Stimulated activated naive B cell treated with anti-CD40 and anti-IgM and Interleukin-4, amounts not matched to agents 10 μg/mL and 1 μg/mL and 100 μg/mL, for 72 hours (primary cell): Measurements from ENCODE around the gene POLD2.

ENCODE experiments used
- ATAC-seq, 2 donors: fragments of 150-1000 bp; cut with Tn5 transposase; replicated peaks; 2 replicates each; pipeline ENCODE4 v1.10.0; 2021; ENCODE audit warnings: moderate library complexity in 1 of 2
- DNase-seq: peaks from one replicate; pipeline ENCODE4 v3.0.0; 2021
- H3K27ac Mint-ChIP-seq: one replicate; pipeline ENCODE4 v1.8.0; 2022; ENCODE audit warnings: mild to moderate bottlenecking, mixed read lengths
- H3K27me3 Mint-ChIP-seq, 2 donors: one replicate each; pipeline ENCODE4 v1.8.0; 2022; ENCODE audit warnings: mixed read lengths in 2 of 2
- H3K36me3 Mint-ChIP-seq, 2 donors: one replicate each; pipeline ENCODE4 v1.8.0; 2022; ENCODE audit warnings: mixed read lengths in 2 of 2, mild to moderate bottlenecking in 1 of 2
- H3K4me1 Mint-ChIP-seq, 2 donors: one replicate each; pipeline ENCODE4 v1.8.0; 2022; ENCODE audit warnings: mixed read lengths in 2 of 2, mild to moderate bottlenecking in 1 of 2
- H3K4me3 Mint-ChIP-seq, 2 donors: one replicate each; pipeline ENCODE4 v1.8.0; 2022; ENCODE audit warnings: mild to moderate bottlenecking in 2 of 2, mixed read lengths in 2 of 2, moderate library complexity in 1 of 2
- H3K9me3 Mint-ChIP-seq, 2 donors: one replicate each; pipeline ENCODE4 v1.8.0; 2022; ENCODE audit warnings: mixed read lengths in 2 of 2, mild to moderate bottlenecking in 1 of 2

The POLD2 gene

GRCh38 chr7:44148166-44148565 lies 24.8 kb upstream of the POLD2 start:
- H3K4me3 Mint-ChIP-seq = no peak overlapping the region

DNA sequence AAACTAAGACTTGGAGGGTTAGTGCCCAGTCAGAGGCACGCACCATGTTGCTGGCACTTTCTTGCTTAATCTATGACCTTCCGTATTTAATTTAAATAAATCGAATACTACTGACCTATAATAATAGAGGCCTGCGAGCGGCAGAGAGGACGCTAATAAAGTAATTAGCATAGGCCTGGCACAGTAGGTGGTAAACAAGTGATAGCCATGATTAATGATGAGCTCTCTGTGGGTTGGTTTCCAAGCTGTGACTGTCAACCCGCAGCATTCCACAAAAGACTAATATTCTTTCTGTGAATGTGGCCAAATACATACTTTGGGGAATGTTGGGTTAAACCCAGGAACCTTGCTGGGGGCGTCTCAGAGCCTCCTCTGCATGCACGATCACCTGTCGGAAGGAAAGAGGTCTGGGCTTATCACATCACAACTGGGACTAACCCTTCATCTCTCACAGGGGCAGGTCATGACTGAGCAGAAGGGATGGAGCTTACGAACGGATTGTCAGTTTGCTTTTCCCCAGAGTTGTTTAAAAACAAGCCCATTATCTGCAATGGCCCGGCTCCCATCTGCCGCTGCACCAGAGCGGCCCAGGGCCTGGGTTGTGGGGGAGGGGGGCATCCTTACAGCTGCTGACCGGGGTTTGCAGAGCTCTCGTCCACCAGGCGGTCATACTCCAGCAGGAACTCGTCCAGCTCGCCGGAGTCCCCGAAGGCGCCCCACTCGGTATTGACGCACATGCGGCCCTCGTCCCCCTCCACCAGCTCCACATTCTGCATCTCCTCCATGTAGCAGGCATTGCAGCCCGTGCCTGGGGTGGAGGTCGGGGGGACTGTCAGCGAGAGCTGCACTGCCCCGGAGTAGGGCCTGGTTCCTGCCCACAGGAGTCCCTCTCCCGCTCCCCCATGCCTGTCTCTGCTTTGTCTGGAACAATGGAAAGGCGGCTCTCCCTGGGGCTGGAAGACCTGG lies 24.0 kb upstream of the POLD2 start:
- ATAC-seq = no peak
- peaks cover 0 to 2% of the 10 kb centered on the region in 2 donors for H3K36me3 Mint-ChIP-seq
- peaks cover 0 to 8% of the 10 kb centered on the region in 2 donors for H3K27me3 Mint-ChIP-seq
- peaks cover 11 to 37% of the 10 kb centered on the region in 2 donors for H3K4me1 Mint-ChIP-seq
- no peak for DNase-seq
- no peaks in the 10 kb centered on the region for H3K9me3 Mint-ChIP-seq
- no peak overlapping the region for H3K4me3 Mint-ChIP-seq
- no peak overlapping the region for H3K27ac Mint-ChIP-seq

More at GRCh38 chr7:44148166-44148565, 24.8 kb upstream of the POLD2 start:
- Mint-ChIP-seq H3K27me3 (peaks cover 0 to 8% of the 10 kb centered on the region in 2 donors), H3K4me1 (peaks cover 11 to 37% of the 10 kb centered on the region in 2 donors), H3K9me3 (no peaks in the 10 kb centered on the region), H3K36me3 (peaks cover 0 to 2% of the 10 kb centered on the region in 2 donors), H3K27ac (no peak overlapping the region)
- no peak for DNase-seq
- no peak for ATAC-seq

GRCh38 chr7:44145969-44146911 lies 22.9 kb upstream of the POLD2 start:
- peaks cover 10 to 34% of the 10 kb centered on the region in 2 donors for H3K4me1 Mint-ChIP-seq
- no peaks in the 10 kb centered on the region for H3K9me3 Mint-ChIP-seq
- H3K36me3 Mint-ChIP-seq = peaks cover 0 to 2% of the 10 kb centered on the region in 2 donors
- peaks cover 0 to 8% of the 10 kb centered on the region in 2 donors for H3K27me3 Mint-ChIP-seq
- DNase-seq (peak; percentile 42), ATAC-seq (peak; percentile 67 to 70)
- peak overlapping the region; percentile 59 for H3K27ac Mint-ChIP-seq
- H3K4me3 Mint-ChIP-seq = peak overlapping the region; percentile 83 to 85

- Mint-ChIP-seq H3K9me3 (no peaks in the 10 kb centered on the region), H3K4me1 (peaks cover 8 to 27% of the 10 kb centered on the region in 2 donors), H3K36me3 (peaks cover 0 to 2% of the 10 kb centered on the region in 2 donors), H3K27ac (no peak overlapping the region), H3K27me3 (peaks cover 0 to 8% of the 10 kb centered on the region in 2 donors), H3K4me3 (peak overlapping the region; percentile 83 to 85)
- DNase-seq = peak; percentile 17
- ATAC-seq = peak; percentile 28 to 45
Observed at GRCh38 chr7:44145479-44145968, 22.2 kb upstream of the POLD2 start.

- DNase-seq = no peak
- peaks cover 0 to 12% of the 10 kb centered on the region in 2 donors for H3K27me3 Mint-ChIP-seq
- peak overlapping the region; percentile 83 to 85 for H3K4me3 Mint-ChIP-seq
- H3K4me1 Mint-ChIP-seq = peaks cover 5 to 22% of the 10 kb centered on the region in 2 donors
- no peak for ATAC-seq
- H3K27ac Mint-ChIP-seq = no peak overlapping the region
- H3K36me3 Mint-ChIP-seq = peaks cover 0 to 2% of the 10 kb centered on the region in 2 donors
- no peaks in the 10 kb centered on the region for H3K9me3 Mint-ChIP-seq
Observed at GRCh38 chr7:44144968-44145478, 21.7 kb upstream of the POLD2 start.

GRCh38 chr7:44144426-44144967 lies 21.1 kb upstream of the POLD2 start:
- H3K9me3 Mint-ChIP-seq = no peaks in the 10 kb centered on the region
- DNase-seq (no peak), ATAC-seq (no peak)
- peaks cover 0 to 14% of the 10 kb centered on the region in 2 donors for H3K27me3 Mint-ChIP-seq
- H3K4me3 Mint-ChIP-seq = no peak overlapping the region
- H3K4me1 Mint-ChIP-seq = peaks cover 5 to 19% of the 10 kb centered on the region in 2 donors
- H3K27ac Mint-ChIP-seq = no peak overlapping the region
- peaks cover 0 to 2% of the 10 kb centered on the region in 2 donors for H3K36me3 Mint-ChIP-seq

DNA sequence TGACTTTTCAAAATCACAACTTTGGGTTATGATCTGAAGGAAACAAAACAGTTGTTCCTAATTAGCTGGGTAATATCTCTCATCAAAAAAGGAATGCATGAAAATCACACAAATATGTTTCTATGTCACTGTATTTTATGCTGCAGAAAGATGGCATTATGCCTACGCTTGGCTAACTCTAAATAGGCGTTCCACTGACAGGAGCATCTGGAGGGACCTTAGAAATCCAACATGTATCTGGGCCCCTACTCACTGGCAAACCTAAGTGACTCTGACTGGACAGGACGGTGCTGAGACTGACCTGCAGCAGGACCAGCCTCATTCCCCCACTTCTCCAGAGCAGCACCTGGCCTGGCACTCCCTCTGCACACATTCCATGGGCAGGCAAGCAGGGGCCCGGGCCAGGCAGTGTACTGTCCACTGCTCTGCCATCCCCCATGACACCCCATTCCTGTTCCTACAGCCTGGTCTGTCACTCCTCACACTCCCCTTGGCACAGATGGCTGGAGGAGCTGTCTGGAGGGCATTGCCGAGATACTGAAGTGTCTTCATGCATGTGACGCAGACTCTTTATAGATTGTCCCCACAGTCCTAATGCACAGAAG lies 20.4 kb upstream of the POLD2 start:
- H3K4me3 Mint-ChIP-seq = no peak overlapping the region
- H3K27me3 Mint-ChIP-seq = peaks cover 0 to 19% of the 10 kb centered on the region in 2 donors
- H3K9me3 Mint-ChIP-seq = no peaks in the 10 kb centered on the region
- peaks cover 5 to 19% of the 10 kb centered on the region in 2 donors for H3K4me1 Mint-ChIP-seq
- ATAC-seq = no peak
- peaks cover 0 to 2% of the 10 kb centered on the region in 2 donors for H3K36me3 Mint-ChIP-seq
- H3K27ac Mint-ChIP-seq = no peak overlapping the region
- DNase-seq = no peak

DNA sequence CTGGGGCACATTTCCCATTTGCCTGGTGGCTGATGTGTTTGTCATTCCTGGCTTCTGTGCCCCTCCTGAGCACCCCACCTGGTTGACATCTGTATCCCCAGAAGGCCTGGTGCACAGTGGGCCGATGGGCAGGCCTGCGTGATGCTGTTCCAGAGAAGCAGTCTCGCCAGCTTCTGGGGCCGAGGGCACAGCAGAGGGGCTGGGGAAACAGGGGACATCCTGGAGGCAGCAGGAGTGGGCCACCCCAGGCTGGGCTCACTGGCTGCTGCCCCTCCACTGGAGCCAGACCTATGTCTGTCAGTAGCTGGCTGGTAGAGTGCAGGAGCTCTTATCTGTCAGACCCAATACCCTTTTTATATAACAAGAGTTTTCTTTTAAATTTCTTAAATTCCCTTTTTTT lies 18.7 kb upstream of the POLD2 start:
- H3K4me1 Mint-ChIP-seq = peaks cover 5 to 19% of the 10 kb centered on the region in 2 donors
- no peak overlapping the region for H3K27ac Mint-ChIP-seq
- DNase-seq (no peak), ATAC-seq (no peak)
- no peak overlapping the region for H3K4me3 Mint-ChIP-seq
- peaks cover 0 to 2% of the 10 kb centered on the region in 2 donors for H3K36me3 Mint-ChIP-seq
- no peaks in the 10 kb centered on the region for H3K9me3 Mint-ChIP-seq
- peaks cover 0 to 24% of the 10 kb centered on the region in 2 donors for H3K27me3 Mint-ChIP-seq

DNA sequence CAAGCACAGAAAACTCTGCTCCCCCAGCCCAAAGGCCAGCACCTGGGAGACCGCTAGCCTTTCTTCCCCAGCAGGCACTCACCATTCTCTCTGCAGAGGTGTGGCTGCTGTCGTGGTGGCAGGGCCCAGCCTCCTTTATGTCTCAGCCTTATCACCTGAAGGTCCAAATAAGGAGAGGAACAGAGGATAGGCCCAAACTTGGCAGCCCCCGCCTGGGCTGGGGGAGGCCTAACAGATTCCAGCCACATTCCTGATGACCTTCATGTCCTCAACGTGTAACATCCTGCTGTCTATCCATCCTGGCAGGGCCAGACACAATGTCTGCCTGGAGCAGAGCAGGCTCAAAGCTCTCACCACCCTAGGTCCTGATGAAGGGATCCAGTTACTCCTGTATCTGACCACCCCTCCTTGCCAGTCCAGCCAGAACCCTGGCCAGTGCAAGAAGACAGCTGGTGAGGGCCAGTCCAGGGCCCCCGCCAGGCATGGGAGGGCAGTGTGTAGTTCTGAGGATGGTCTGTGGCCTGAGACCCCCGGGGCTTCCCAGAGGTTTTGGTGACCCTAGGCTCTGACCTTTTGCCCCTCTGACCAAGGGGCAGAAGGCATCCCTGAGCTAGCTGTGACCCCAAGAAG lies 18.0 kb upstream of the POLD2 start, which contains the start of gene MYL7:
Gene MYL7 (minus strand): TSS at position 112 of the 630 bp plus-strand sequence. CDS start 27 bp downstream, at position 85.
- H3K9me3 Mint-ChIP-seq = no peaks in the 10 kb centered on the region
- H3K27me3 Mint-ChIP-seq = peaks cover 0 to 24% of the 10 kb centered on the region in 2 donors
- peaks cover 5 to 15% of the 10 kb centered on the region in 2 donors for H3K4me1 Mint-ChIP-seq
- ATAC-seq = no peak
- peaks cover 0 to 2% of the 10 kb centered on the region in 2 donors for H3K36me3 Mint-ChIP-seq
- no peak within 1 kb of the TSS for H3K27ac Mint-ChIP-seq
- no peak for DNase-seq
- H3K4me3 Mint-ChIP-seq = no peak within 1 kb of the TSS

- peaks cover 0 to 22% of the 10 kb centered on the region in 2 donors for H3K27me3 Mint-ChIP-seq
- no peak overlapping the region for H3K4me3 Mint-ChIP-seq
- peaks cover 3 to 5% of the 10 kb centered on the region in 2 donors for H3K4me1 Mint-ChIP-seq
- ATAC-seq (no peak), DNase-seq (no peak)
- H3K36me3 Mint-ChIP-seq = peaks cover 0 to 2% of the 10 kb centered on the region in 2 donors
- no peaks in the 10 kb centered on the region for H3K9me3 Mint-ChIP-seq
- H3K27ac Mint-ChIP-seq = no peak overlapping the region
Observed at GRCh38 chr7:44140341-44140740, 17.0 kb upstream of the POLD2 start.

DNA sequence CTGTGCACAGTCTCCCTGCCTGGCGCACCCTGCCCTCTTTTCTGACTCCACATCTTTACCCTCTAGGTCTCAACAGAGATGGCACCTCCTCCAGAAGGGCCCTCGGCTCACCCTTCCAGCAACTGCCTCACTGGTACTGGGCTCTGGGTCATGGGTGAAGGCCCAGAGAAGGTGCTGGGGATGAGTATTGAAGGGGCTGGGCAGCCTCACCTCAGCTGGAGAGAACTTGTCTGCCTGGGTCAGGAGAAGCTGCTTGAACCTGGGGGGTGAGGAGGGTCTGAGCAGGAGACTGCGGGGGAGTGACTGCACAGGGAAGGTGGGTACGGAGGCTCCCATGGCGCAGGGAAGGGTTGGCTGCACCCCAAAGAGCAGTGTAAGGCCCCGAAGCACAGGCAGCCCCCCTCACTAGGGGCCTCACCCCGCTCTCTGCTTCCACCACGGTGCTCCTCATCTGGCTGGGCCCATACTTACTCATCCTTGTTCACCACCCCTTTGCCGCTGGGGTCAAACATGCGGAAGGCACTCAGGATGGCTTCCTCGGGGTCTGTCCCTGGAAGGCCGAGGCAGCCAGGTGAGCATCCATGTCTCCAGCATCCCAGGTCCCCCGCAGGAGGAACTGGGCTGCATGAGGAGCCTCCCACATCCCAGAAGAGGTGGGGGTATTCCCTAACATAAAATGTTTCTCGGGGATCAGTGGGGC lies 16.1 kb upstream of the POLD2 start:
- H3K9me3 Mint-ChIP-seq = no peaks in the 10 kb centered on the region
- ATAC-seq (no peak), DNase-seq (no peak)
- H3K4me1 Mint-ChIP-seq = no peaks in the 10 kb centered on the region
- H3K27me3 Mint-ChIP-seq = peaks cover 0 to 15% of the 10 kb centered on the region in 2 donors
- H3K4me3 Mint-ChIP-seq = no peak overlapping the region
- no peaks in the 10 kb centered on the region for H3K36me3 Mint-ChIP-seq
- no peak overlapping the region for H3K27ac Mint-ChIP-seq

DNA sequence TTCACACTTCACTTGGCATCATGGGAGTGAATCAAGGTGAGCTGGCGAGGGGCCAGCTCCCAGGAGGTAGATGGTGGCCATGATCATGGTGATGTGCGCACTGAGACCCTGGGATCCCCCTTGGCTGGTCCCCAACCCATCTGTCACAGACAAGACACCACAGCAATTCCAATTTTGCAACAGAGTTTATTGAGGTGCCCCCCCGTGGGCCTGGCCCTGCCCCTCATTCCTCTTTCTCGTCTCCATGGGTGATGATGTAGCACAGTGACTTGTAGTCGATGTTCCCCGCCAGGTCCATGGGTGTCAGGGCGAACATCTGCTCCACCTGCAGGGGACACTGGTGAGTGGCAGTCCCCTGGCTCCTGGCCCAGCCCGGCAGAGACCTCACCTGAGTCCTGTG lies 15.3 kb upstream of the POLD2 start:
- H3K36me3 Mint-ChIP-seq = no peaks in the 10 kb centered on the region
- H3K9me3 Mint-ChIP-seq = no peaks in the 10 kb centered on the region
- no peak for DNase-seq
- no peaks in the 10 kb centered on the region for H3K4me1 Mint-ChIP-seq
- no peak overlapping the region for H3K4me3 Mint-ChIP-seq
- no peak overlapping the region for H3K27ac Mint-ChIP-seq
- peaks cover 0 to 15% of the 10 kb centered on the region in 2 donors for H3K27me3 Mint-ChIP-seq
- ATAC-seq = no peak
